OCI-LY1 (cell line): ENCODE data around the gene MYZAP.

ENCODE experiments used
- EZH2 ChIP-seq: fragments of 200-600 bp; sonication (generic), shearing (Covaris generic); IDR thresholded peaks from 2 replicates; pipeline ENCODE4 v1.8.0; 2017; ENCODE audit warnings: borderline replicate concordance, mixed run types, mild to moderate bottlenecking, antibody characterized with exemption, low read length, moderate library complexity, mixed read lengths
- TF ChIP-seq, protein P1 (sequence below): fragments of 200-600 bp; sonication (generic), shearing (Covaris generic); IDR thresholded peaks from 2 replicates; pipeline ENCODE4 v1.5.1; 2017; ENCODE audit warnings: mild to moderate bottlenecking, antibody characterized with exemption, low read length, moderate library complexity, mixed read lengths

DNA sequence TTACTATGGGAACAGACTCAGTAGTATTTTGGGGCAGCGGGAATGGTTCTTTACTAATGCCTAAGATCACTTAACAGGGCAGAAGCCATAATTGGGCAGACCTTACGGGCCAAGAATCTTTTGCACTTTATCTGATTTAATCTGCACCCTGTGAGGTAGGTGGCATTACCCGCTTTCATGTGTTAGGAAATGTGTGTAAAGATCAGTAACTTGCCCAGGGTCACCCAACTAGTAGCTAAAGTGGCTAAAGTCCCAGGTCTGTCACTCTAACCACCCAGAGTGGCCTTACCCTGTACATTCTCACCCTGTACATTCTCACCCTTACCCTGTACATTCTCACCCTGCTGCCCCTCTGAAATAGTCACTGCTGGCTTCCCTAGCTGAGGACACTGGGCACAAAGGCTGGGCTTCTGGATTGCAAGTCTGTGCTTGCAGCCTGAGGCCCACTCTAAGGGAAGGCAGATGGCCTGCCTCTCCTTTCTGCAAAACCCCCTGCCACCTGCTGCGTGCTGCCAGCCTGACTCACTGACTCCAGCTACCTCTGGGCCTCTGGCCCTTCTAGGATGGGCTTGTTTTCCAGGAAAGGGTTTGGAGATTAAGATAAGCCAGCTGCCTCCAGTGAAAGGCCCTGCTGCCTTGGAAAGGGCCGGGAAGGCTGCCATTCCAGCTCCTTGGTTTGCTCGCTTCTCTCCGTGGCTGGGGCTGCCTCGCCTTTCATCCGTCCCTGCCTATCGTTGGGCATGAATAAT is 37.5 kb upstream of the MYZAP start:
- TF ChIP-seq, protein P1, sequence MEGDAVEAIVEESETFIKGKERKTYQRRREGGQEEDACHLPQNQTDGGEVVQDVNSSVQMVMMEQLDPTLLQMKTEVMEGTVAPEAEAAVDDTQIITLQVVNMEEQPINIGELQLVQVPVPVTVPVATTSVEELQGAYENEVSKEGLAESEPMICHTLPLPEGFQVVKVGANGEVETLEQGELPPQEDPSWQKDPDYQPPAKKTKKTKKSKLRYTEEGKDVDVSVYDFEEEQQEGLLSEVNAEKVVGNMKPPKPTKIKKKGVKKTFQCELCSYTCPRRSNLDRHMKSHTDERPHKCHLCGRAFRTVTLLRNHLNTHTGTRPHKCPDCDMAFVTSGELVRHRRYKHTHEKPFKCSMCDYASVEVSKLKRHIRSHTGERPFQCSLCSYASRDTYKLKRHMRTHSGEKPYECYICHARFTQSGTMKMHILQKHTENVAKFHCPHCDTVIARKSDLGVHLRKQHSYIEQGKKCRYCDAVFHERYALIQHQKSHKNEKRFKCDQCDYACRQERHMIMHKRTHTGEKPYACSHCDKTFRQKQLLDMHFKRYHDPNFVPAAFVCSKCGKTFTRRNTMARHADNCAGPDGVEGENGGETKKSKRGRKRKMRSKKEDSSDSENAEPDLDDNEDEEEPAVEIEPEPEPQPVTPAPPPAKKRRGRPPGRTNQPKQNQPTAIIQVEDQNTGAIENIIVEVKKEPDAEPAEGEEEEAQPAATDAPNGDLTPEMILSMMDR = no peak
- TF ChIP-seq EZH2 = no peak
